ENCODE results near the gene SEMA4D.

SEMA4D gene

GRCh38 chr9:89466451-89467277 lies 31.2 kb downstream of the SEMA4D start:
- DNase-seq (ENCODE audit: low read depth in 2 of 2): peak in 1 of 2 donors; percentile 56

- DNase-seq (ENCODE audit: low read depth in 2 of 2): no peak
Observed at GRCh38 chr9:89465726-89466308, 32.1 kb downstream of the SEMA4D start.

DNA sequence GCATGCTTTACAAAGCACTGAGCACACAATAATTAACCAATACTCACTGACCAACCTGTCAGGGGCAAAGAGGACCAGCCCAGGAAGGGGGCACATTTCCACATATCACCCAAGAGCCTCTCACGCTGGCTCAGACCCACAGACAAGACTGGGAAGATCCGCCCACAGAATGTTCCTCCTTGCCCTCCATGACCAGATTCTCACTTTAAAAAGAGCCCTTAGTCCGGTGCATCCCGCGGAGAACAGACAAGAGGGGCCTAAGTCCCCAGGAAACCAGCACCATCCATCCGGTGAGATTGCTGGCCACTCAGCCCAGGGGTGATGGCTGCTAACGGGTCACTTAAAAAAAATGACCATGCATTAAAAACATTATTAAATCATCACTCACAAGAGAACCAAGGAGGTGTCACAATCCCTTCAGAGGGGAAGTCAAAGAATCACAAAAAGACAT lies 32.9 kb downstream of the SEMA4D start:
- no peak for DNase-seq (ENCODE audit: low read depth in 2 of 2)

GRCh38 chr9:89464300-89464901 lies 33.5 kb downstream of the SEMA4D start:
- no peak for DNase-seq (ENCODE audit: low read depth in 2 of 2)

DNA sequence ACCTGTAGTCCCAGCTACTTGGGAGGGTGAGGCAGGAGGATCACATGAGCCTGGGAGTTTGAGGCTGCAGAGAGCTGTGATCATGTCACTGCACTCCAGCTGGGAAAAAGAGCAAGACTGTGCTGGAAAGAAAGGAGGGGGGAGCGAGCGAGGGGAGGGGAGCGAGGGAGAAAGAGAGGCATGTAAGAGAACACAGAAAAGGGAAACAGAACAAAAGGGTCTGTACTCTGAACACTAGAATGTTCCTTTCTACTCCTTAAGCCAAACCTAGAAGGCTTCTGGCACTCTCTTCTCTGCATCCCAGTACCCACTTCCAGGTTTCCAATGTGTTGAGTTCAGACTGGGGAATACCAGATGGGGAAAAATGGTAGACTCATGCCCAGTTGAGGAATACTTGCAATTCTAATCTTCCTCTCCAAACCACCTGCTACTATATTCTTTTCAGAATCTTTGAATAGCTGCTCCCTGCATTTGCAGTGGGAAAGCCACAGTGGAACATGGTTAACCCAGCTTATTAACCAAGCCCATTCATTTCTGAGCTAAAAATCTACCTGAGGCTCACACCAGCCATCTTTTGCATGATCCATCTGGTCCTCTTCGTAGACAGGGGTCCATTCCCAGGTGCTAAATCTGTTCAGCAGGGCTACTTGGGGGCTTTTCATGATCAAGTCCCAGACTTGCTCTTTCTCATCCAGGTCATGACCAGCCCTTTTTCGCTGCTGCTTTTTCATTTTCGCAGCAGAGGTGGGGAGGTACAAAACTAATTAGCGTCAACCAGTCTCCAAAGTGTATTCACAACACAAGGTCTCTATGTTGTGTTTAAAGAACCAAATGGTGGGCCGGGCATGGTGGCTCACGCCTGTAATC lies 34.9 kb downstream of the SEMA4D start:
- DNase-seq (ENCODE audit: low read depth in 2 of 2): no peak

DNA sequence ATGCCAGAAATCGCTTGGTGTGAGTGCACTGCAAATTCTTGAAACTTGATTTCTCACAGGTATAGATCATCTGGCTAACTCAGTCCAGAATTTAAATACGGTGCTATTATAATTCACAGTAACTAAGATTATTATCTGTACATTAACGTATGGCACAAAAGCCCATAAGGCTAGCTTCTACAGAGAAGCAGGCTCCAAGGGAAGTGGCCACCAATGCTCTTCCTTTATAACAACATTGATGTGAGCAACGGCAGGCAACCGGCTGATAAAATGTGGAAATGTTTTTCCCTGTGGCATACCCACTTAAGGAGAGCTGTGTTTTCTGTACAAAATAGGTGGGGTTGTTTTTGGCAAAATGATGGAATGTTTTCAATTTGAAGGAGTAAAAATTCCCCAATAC lies 35.7 kb downstream of the SEMA4D start:
- DNase-seq (ENCODE audit: low read depth in 2 of 2): no peak

DNA sequence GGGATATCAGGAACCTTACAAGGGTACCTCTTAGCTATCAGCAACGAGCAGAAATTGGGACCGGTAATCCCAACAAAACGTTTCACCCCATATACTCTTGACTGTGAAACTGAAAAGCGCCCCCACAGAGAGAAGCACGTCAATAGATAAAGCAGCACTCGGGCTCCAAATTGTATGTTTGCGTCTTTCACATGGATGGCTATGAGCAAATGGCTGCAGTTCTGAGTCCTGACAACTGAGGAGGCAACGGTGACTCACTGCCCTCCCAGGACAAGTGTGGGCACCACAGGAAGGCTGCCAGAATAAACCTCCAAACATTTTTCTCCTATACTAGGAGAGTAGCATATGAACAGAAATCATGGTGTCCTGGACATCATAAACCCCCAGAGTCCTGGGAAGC lies 36.6 kb downstream of the SEMA4D start:
- peak in 1 of 2 donors; percentile 52 for DNase-seq (ENCODE audit: low read depth in 2 of 2)

GRCh38 chr9:89460551-89460950 lies 37.4 kb downstream of the SEMA4D start:
- DNase-seq (ENCODE audit: low read depth in 2 of 2): no peak

DNA sequence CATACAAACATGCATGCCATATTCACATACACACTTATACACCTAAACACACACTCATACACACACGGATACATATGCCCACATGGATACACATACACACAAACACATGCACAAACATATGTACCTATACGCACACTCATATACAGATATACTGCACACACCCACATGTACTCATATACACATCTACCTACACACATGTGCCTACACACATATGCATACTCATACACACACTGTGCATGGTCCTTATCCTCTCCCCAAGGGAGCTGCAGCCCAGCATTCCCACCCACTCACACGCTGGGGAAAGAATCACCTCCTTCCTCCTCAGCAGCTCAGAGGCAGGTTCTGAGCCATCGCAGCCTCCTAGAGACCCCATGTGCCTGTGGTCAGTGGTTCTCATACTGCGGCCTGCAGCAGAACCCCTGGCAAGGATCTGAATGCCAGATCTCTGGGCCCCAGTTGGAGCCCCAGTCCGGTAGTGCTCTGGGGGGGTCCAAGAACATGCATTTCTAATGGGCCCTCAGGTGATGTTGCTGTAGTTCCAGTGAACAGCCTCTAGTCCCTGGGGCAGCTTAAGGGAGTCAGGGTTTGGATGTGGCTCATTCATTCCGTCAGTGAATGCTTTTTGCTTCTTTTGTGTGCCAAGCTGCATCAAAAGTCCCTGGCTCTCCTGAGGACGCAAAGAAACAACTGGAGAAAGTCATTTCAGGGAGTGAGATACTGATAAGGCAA lies 39.0 kb downstream of the SEMA4D start:
- DNase-seq (ENCODE audit: low read depth in 2 of 2): no peak

DNA sequence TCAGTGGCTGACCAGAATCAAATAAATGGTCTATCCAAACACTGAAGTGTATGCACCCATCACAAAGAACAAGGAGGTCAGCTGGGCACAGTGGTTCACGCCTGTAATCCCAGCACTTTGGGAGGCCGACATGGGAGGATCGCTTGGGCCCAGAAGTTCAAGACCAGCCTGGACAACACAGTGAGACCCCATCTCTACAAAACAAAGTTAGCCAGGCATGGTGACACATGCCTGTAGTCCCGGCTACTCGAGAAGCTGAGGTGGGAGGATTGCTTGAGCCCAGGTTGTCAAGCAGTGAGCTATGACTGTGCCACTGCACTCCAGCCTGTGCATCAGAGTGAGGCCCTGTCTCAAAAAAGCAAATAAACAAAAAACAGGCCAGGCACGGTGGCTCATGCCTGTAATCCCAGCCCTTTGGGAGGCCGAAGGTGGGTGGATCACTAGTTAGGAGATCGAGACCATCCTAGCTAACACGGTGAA lies 40.5 kb downstream of the SEMA4D start:
- no peak for DNase-seq (ENCODE audit: low read depth in 2 of 2)

GRCh38 chr9:89455356-89455824 lies 42.5 kb downstream of the SEMA4D start:
- no peak for DNase-seq (ENCODE audit: low read depth in 2 of 2)

DNA sequence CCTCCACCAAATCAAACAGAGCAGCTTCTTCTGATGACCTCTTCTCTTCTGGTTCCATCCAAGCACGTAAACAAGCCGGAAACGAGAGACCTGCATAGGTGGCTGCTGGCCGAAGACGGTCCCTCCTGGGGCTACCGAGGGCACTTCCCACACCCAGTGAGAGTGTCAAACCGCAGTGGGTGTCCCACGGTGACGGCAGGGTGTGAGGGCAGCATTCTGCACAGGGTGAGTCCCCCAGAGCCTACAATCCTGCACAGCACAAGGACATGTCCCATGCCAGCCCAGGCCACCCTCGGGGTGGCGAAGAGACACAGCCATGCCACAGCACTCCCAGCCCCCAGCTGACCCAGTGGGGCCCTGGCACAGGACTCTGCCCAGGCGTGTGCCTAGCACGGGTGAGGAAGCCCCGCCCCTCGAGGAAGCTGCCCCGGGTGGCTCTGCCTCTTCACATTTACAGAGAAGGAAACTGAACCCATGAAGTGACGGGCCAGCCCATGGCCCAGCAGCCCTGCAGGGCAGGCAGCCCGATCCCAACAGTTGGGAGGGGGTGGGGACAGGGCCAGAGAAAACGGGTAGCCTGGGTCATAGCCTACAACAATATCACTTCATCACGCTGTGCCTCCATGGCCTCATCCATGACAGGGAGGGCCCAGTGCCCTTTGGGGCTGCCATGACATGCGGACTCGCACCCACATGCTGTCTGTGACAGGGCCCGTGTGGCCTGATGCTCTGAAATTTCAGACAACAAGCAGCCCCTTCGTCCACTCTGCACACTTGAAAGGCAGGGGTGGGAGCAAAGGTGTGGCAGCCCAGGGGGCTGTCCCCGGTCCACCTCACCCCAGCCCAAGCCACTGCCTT lies 43.2 kb downstream of the SEMA4D start:
- no peak for DNase-seq (ENCODE audit: low read depth in 2 of 2)

DNA sequence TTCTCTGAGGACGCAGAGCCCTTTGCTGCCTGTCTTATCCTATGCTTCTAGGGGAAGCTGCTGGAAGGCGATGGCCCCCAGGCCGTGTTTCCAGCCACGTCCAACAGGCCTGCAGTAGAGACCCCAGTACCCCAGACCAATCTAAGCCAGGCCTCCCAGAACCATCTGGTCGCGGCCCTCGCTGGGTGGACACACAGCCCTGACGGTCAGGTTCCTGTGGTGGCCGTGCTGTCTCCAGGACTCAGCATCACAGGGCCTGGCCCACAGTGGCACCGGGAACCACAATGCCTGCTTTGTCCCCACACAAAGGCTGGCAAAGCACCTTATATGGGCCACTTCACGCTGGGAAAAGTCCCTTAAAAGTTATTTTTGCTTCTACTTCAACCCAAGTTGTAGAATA lies 44.5 kb downstream of the SEMA4D start:
- DNase-seq (ENCODE audit: low read depth in 2 of 2): no peak

GRCh38 chr9:89452561-89452960 lies 45.4 kb downstream of the SEMA4D start:
- no peak for DNase-seq (ENCODE audit: low read depth in 2 of 2)

DNA sequence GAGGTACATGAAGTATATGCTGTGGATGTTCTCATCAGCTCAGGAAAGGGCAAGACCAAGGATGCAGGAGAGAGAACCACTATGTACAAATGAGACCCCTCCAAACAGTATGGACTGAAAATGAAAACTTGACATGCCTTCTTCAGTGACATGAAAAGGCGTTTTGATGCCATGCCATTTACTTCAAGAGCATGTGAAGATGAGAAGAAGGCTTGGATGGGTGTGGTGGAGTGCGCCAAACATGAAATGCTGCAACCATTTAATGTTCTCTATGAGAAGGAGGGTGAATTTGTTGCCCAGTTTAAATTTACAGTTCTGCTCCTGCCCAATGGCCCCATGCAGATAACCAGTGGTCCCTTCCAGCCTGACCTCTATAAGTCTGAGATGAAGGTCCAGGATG lies 47.7 kb downstream of the SEMA4D start:
- no peak for DNase-seq (ENCODE audit: low read depth in 2 of 2)

GRCh38 chr9:89449261-89449671 lies 48.6 kb downstream of the SEMA4D start:
- no peak for DNase-seq (ENCODE audit: low read depth in 2 of 2)

GRCh38 chr9:89448821-89449220 lies 49.1 kb downstream of the SEMA4D start:
- DNase-seq (ENCODE audit: low read depth in 2 of 2): no peak

- peak in 1 of 2 donors; percentile 52 for DNase-seq (ENCODE audit: low read depth in 2 of 2)
Observed at GRCh38 chr9:89448381-89448780, 49.5 kb downstream of the SEMA4D start.

DNA sequence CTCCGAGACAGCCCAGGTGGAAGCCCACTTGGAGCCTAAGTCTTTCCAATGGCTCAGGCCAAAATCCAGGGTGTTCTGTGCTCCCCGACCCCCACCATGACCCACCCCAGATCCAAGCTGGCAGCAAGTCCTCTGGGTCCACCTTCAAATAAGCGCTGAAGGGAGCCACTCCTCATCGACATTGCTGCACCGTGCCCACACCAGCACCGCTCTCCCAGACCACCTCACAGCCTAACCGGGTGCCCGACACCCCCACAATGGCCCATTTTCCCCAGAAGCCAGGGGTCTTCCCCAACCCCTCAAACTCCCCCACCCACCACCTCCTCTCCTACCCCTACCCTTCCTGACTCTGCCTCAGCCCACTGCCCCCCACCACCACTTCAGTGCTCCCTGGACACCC lies 50.5 kb downstream of the SEMA4D start:
- DNase-seq (ENCODE audit: low read depth in 2 of 2): no peak

DNA sequence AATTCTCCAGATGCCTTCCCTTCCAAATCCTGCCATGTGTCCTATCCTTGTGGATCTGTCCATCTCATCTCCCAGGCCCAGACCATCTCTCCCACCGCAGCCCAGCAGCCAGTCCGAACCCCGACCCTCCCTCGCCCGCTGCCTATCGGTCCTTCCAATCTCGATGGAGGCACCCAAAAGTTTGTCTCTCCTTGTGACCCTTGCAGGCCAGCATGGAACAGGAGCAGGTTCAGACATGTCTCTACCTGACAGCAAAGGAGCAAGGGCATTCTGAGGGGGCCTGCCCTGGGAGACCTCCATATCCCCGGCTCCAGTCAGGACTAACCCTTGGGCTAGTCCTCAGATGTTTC lies 51.0 kb downstream of the SEMA4D start:
- DNase-seq (ENCODE audit: low read depth in 2 of 2): no peak

All from activated CD4-positive, alpha-beta T cell treated with anti-CD3 and anti-CD28 coated beads for 24 hours (primary cell).